ENCODE data around the gene NOP10. TPM values are rescaled to one million over a fixed set of nuclear protein-coding genes. Genes with fewer than 3 reads are reported as not detected.
"Not testable (repeated sequence)": the region's sequence is repeated elsewhere in the genome, so short reads cannot be mapped to it uniquely, and the experiment has no call there.

The NOP10 gene
- polyA plus RNA-seq, 6 donors from 2014 or later, result 255 to 387 (median 349) TPM

- not testable (repeated sequence) for H3K9me3 Mint-ChIP-seq; ATAC-seq (ENCODE audit: low read depth in 2 of 2); H3K36me3 Mint-ChIP-seq; DNase-seq; H3K4me3 Mint-ChIP-seq; H3K27me3 Mint-ChIP-seq; H3K4me1 Mint-ChIP-seq; H3K27ac Mint-ChIP-seq
Measured at GRCh38 chr15:34352996-34353395, 10.1 kb upstream of the NOP10 start.

- DNase-seq (no peak), ATAC-seq (ENCODE audit: low read depth in 2 of 2) (no peak)
- Mint-ChIP-seq H3K9me3 (no peaks in the 10 kb centered on the region), H3K27me3 (no peaks in the 10 kb centered on the region), H3K27ac (no peak overlapping the region), H3K4me1 (peaks cover 0 to 4% (median 0%) of the 10 kb centered on the region in 3 donors), H3K36me3 (no peaks in the 10 kb centered on the region), H3K4me3 (no peak overlapping the region)
Measured at GRCh38 chr15:34349769-34350168, 6.8 kb upstream of the NOP10 start.

- Mint-ChIP-seq H3K4me3 (no peak overlapping the region), H3K4me1 (peaks cover 0 to 4% (median 0%) of the 10 kb centered on the region in 3 donors), H3K27ac (peak overlapping the region in 1 of 6 donors; percentile 39), H3K27me3 (no peaks in the 10 kb centered on the region), H3K36me3 (no peaks in the 10 kb centered on the region), H3K9me3 (no peaks in the 10 kb centered on the region)
- ATAC-seq (ENCODE audit: low read depth in 2 of 2) (no peak), DNase-seq (no peak)
Measured at GRCh38 chr15:34348735-34349300, 5.9 kb upstream of the NOP10 start.

GRCh38 chr15:34347951-34348638 lies 5.2 kb upstream of the NOP10 start:
- DNase-seq, result no peak
- Mint-ChIP-seq H3K9me3 (no peaks in the 10 kb centered on the region), H3K4me1 (peaks cover 0 to 4% (median 0%) of the 10 kb centered on the region in 3 donors), H3K4me3 (no peak overlapping the region), H3K27ac (peak overlapping the region in 2 of 6 donors; percentile 59 to 67), H3K27me3 (no peaks in the 10 kb centered on the region), H3K36me3 (no peaks in the 10 kb centered on the region)
- no peak for ATAC-seq (ENCODE audit: low read depth in 2 of 2)

GRCh38 chr15:34342213-34342736 lies 661 bp downstream of the NOP10 start:
- not testable (repeated sequence) for H3K9me3 Mint-ChIP-seq; DNase-seq; ATAC-seq (ENCODE audit: low read depth in 2 of 2); H3K36me3 Mint-ChIP-seq; H3K27me3 Mint-ChIP-seq
- Mint-ChIP-seq H3K4me1 (peaks cover 11 to 27% (median 13%) of the 10 kb centered on the region in 3 donors), H3K27ac (peak overlapping the region in 2 of 6 donors; percentile 46 to 85), H3K4me3 (peak overlapping the region in 1 of 8 donors; percentile 76)

GRCh38 chr15:34341381-34342212 lies 1.3 kb downstream of the NOP10 start:
- H3K4me3 Mint-ChIP-seq, result peak overlapping the region in 2 of 8 donors; percentile 74 to 76
- no peaks in the 10 kb centered on the region for H3K9me3 Mint-ChIP-seq
- ATAC-seq (ENCODE audit: low read depth in 2 of 2) (no peak), DNase-seq (no peak)
- H3K27me3 Mint-ChIP-seq, result no peaks in the 10 kb centered on the region
- peak overlapping the region in 4 of 6 donors; percentile 46 to 90 (median 82) for H3K27ac Mint-ChIP-seq
- H3K4me1 Mint-ChIP-seq, result peaks cover 16 to 30% (median 17%) of the 10 kb centered on the region in 3 donors
- H3K36me3 Mint-ChIP-seq, result peaks cover 9 to 12% of the 10 kb centered on the region in 2 donors

GRCh38 chr15:34339946-34340345 lies 3.0 kb downstream of the NOP10 start:
- Mint-ChIP-seq H3K36me3 (peaks cover 9 to 12% of the 10 kb centered on the region in 2 donors), H3K4me1 (peaks cover 22 to 37% (median 33%) of the 10 kb centered on the region in 3 donors), H3K4me3 (peak overlapping the region in 4 of 8 donors; percentile 8 to 65 (median 49)), H3K9me3 (no peaks in the 10 kb centered on the region), H3K27me3 (no peaks in the 10 kb centered on the region), H3K27ac (peak overlapping the region in 1 of 6 donors; percentile 83)
- DNase-seq (no peak), ATAC-seq (ENCODE audit: low read depth in 2 of 2) (no peak)

GRCh38 chr15:34338347-34338746 lies 4.6 kb downstream of the NOP10 start:
- DNase-seq, result no peak
- peaks cover 9 to 12% of the 10 kb centered on the region in 2 donors for H3K36me3 Mint-ChIP-seq
- peak overlapping the region in 7 of 8 donors; percentile 74 to 98 (median 87) for H3K4me3 Mint-ChIP-seq
- no peak for ATAC-seq (ENCODE audit: low read depth in 2 of 2)
- H3K4me1 Mint-ChIP-seq, result peaks cover 27 to 45% (median 41%) of the 10 kb centered on the region in 3 donors
- peak overlapping the region in 2 of 6 donors; percentile 91 for H3K27ac Mint-ChIP-seq
- no peaks in the 10 kb centered on the region for H3K27me3 Mint-ChIP-seq
- no peaks in the 10 kb centered on the region for H3K9me3 Mint-ChIP-seq

GRCh38 chr15:34337557-34338306 lies 5.2 kb downstream of the NOP10 start, which contains the start of gene SLC12A6:
Gene SLC12A6, minus strand, starts transcription at chr15:34337781. Its CDS starts 1,101 bp downstream, at chr15:34336680.
- Mint-ChIP-seq H3K27me3 (no peaks in the 10 kb centered on the region), H3K27ac (peak within 1 kb of the TSS; percentile 91 to 98 (median 96)), H3K4me3 (peak within 1 kb of the TSS; percentile 87 to 100 (median 98)), H3K36me3 (peaks cover 9 to 12% of the 10 kb centered on the region in 2 donors), H3K4me1 (peaks cover 27 to 50% (median 41%) of the 10 kb centered on the region in 3 donors), H3K9me3 (no peaks in the 10 kb centered on the region)
- ATAC-seq (ENCODE audit: low read depth in 2 of 2), result peak; percentile 88 to 89
- peak; percentile 97 for DNase-seq

GRCh38 chr15:34336991-34337556 lies 5.9 kb downstream of the NOP10 start:
- Mint-ChIP-seq H3K27ac (peak overlapping the region; percentile 91 to 98 (median 96)), H3K36me3 (peaks cover 10 to 12% of the 10 kb centered on the region in 2 donors), H3K27me3 (no peaks in the 10 kb centered on the region), H3K4me1 (peaks cover 28 to 55% (median 41%) of the 10 kb centered on the region in 3 donors), H3K9me3 (no peaks in the 10 kb centered on the region), H3K4me3 (peak overlapping the region; percentile 87 to 100 (median 98))
- peak; percentile 6 for ATAC-seq (ENCODE audit: low read depth in 2 of 2)
- peak; percentile 27 for DNase-seq

GRCh38 chr15:34336231-34336990 lies 6.5 kb downstream of the NOP10 start:
- Mint-ChIP-seq H3K36me3 (peaks cover 7 to 11% of the 10 kb centered on the region in 2 donors), H3K4me3 (peak overlapping the region; percentile 87 to 100 (median 98)), H3K4me1 (peaks cover 27 to 54% (median 40%) of the 10 kb centered on the region in 3 donors), H3K27me3 (no peaks in the 10 kb centered on the region), H3K27ac (peak overlapping the region; percentile 91 to 98 (median 96)), H3K9me3 (no peaks in the 10 kb centered on the region)
- no peak for ATAC-seq (ENCODE audit: low read depth in 2 of 2)
- no peak for DNase-seq
